ENCODE measurements around the gene KIAA2012. TPM values are rescaled to one million over a fixed set of nuclear protein-coding genes. Genes with fewer than 3 reads are reported as not detected.

The KIAA2012 gene
- total and polyA plus RNA-seq, 2 of the 4 experiments (the other 2 are of a cell fraction) = under 0.01 to 0.09 TPM

GRCh38 chr2:202065876-202066275, 7.2 kb upstream of the KIAA2012 start:
- TF ChIP-seq CEBPB (IDR thresholded peaks at IDR 0.05; ENCODE audit: low read depth, low read length) (no peak), MAZ (IDR thresholded peaks at IDR 0.05; ENCODE audit: borderline replicate concordance, low read depth, low read length) (no peak), MAFK (IDR thresholded peaks at IDR 0.05; ENCODE audit: low read depth, low read length) (no peak), NFE2L2 (IDR thresholded peaks at IDR 0.05; ENCODE audit: low read depth, low read length) (no peak), USF2 (IDR thresholded peaks at IDR 0.05; ENCODE audit: low read depth, low read length) (no peak)
- H2AK9ac ChIP-seq (replicated peaks; ENCODE audit: low read depth, low read length, poor library complexity) = no peak overlapping the region

More at GRCh38 chr2:202065876-202066275, 7.2 kb upstream of the KIAA2012 start:
- Histone ChIP-seq H3K9ac (ENCODE audit: low read depth, low read length) (no peak overlapping the region), H3K4me3 (ENCODE audit: insufficient read depth, low read depth, low read length) (no peak overlapping the region), H3K79me1 (ENCODE audit: low read depth in 1 of 2, low read length in 2 of 2) (no peaks in the 10 kb centered on the region), H3K9me1 (ENCODE audit: insufficient read depth, low read length) (0 out of 2 replicates have a peak, but pooled peaks cover 7% of the 10 kb centered on the region), H2BK15ac (ENCODE audit: low read depth, low read length) (no peak overlapping the region), H2BK20ac (ENCODE audit: low read depth, low read length) (no peak overlapping the region), H3K14ac (replicated peaks; ENCODE audit: low read depth, low read length) (no peak overlapping the region), H3K9me3 (ENCODE audit: control insufficient read depth, insufficient read depth, low read length) (no peaks in the 10 kb centered on the region), H3K4me1 (ENCODE audit: control insufficient read depth, insufficient read depth, low read length) (peaks cover 10% of the 10 kb centered on the region), H2BK5ac (ENCODE audit: low read depth, low read length, poor library complexity, severe bottlenecking) (no peak overlapping the region), H2AFZ (replicated peaks; ENCODE audit: low read length, poor library complexity) (no peak overlapping the region), H3K36me3 (ENCODE audit: control insufficient read depth, insufficient read depth, low read length) (no peaks in the 10 kb centered on the region), H3K56ac (ENCODE audit: extremely low read depth, insufficient read depth, low read length) (no peak overlapping the region), H3K4me2 (ENCODE audit: low read depth, low read length) (no peak overlapping the region), H4K5ac (ENCODE audit: low read depth, low read length) (no peak overlapping the region), H3K23ac (ENCODE audit: low read depth, low read length) (no peak overlapping the region), H2BK120ac (ENCODE audit: low read depth, low read length) (no peak overlapping the region), H4K8ac (ENCODE audit: low read depth in 2 of 2, low read length in 2 of 2) (no peak overlapping the region), H3K4ac (ENCODE audit: low read depth, low read length) (no peak overlapping the region), H3K27ac (ENCODE audit: insufficient read depth, low read length) (no peak overlapping the region), H3K27me3 (ENCODE audit: control insufficient read depth, insufficient read depth, low read length) (no peaks in the 10 kb centered on the region), H2AK5ac (ENCODE audit: low read depth, low read length) (no peak overlapping the region), H3K18ac (ENCODE audit: low read depth, low read length) (no peak overlapping the region), H4K20me1 (ENCODE audit: insufficient read depth, low read length) (no peaks in the 10 kb centered on the region), H4K91ac (ENCODE audit: insufficient read depth, low read depth, low read length) (no peak overlapping the region)
- ChIA-PET POLR2A (ENCODE audit: unreplicated experiment) (no interaction called here), CTCF (interaction anchor here (1.1 kb wide), 1 partner anchor 20 kb away, joined by 3 read pairs; no protein-coding TSS in a partner anchor)
- in situ Hi-C loops (cut with MboI; ENCODE audit: low sequenced_read_pairs) (no loop called here), dilution Hi-C loops (cut with HindIII; ENCODE audit: low sequenced_read_pairs, unreplicated experiment) (no loop called here), intact Hi-C loops (cut with micrococcal nuclease) (no loop called here)
- ATAC-seq (ENCODE audit: low read depth) (no peak), DNase-seq (no peak)
- no CpG with 5 or more reads among the region's 3 CpGs for WGBS, 2 experiments (ENCODE audit: extremely low coverage in 2 of 2, insufficient read length in 1 of 2)
- BruUV-seq (replicated peaks) = no TSS peak

Data from IMR-90 (cell line).